GM13976 (cell line): ENCODE results near the gene TTLL4.

Source experiments
- DNase-seq: peaks from one replicate; pipeline ENCODE4 v3.0.0; 2012; ENCODE audit warnings: low spot score
- in situ Hi-C: fragments of 300-500 bp; cut with MboI; formaldehyde crosslinking; loops from one replicate; pipeline ENCODE4 v1.12.0; 2022; ENCODE audit warnings: low sequenced_read_pairs, mixed read lengths, inconsistent platforms; ENCODE audit not compliant: unreplicated experiment
- TF ChIP-seq, protein P1 (sequence below): IDR thresholded peaks from 2 replicates; pipeline ENCODE4 v1.5.1; 2012; ENCODE audit warnings: borderline replicate concordance, mild to moderate bottlenecking; ENCODE audit not compliant: insufficient read depth; ENCODE audit errors: extremely low read depth, missing control alignments, control extremely low read depth

TTLL4 gene

DNA sequence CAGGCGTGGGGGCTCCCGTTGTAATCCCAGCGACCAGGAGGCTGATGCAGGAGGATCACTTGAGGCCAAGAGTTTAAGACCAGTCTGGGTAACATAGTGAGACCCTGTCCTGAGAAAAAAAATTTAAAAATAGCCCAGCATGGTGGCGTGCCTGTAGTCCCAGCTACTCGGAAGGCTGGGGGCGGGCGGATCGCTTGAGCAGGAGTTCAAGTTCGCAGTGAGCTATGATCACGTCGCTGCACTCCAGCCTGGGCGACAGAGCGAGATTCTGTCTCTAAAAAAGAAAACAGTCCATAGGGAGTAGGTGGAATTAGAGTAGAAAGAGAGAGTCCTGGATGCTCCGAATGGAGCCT, 325 bp upstream of the TTLL4 start:
- TF ChIP-seq, protein P1, sequence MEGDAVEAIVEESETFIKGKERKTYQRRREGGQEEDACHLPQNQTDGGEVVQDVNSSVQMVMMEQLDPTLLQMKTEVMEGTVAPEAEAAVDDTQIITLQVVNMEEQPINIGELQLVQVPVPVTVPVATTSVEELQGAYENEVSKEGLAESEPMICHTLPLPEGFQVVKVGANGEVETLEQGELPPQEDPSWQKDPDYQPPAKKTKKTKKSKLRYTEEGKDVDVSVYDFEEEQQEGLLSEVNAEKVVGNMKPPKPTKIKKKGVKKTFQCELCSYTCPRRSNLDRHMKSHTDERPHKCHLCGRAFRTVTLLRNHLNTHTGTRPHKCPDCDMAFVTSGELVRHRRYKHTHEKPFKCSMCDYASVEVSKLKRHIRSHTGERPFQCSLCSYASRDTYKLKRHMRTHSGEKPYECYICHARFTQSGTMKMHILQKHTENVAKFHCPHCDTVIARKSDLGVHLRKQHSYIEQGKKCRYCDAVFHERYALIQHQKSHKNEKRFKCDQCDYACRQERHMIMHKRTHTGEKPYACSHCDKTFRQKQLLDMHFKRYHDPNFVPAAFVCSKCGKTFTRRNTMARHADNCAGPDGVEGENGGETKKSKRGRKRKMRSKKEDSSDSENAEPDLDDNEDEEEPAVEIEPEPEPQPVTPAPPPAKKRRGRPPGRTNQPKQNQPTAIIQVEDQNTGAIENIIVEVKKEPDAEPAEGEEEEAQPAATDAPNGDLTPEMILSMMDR, result no peak
- in situ Hi-C loops, result no loop called here
- no peak for DNase-seq

- in situ Hi-C loops, result no loop called here
- TF ChIP-seq, protein P1, result no peak
- no peak for DNase-seq
Observed at GRCh38 chr2:218711550-218711929, 905 bp downstream of the TTLL4 start.

GRCh38 chr2:218713922-218714321, 3.3 kb downstream of the TTLL4 start:
- in situ Hi-C loops, result no loop called here

GRCh38 chr2:218716070-218716469, 5.4 kb downstream of the TTLL4 start:
- TF ChIP-seq, protein P1, result no peak

More at GRCh38 chr2:218713922-218714321, 3.3 kb downstream of the TTLL4 start:
- DNase-seq, result no peak
- TF ChIP-seq, protein P1, result no peak

DNA sequence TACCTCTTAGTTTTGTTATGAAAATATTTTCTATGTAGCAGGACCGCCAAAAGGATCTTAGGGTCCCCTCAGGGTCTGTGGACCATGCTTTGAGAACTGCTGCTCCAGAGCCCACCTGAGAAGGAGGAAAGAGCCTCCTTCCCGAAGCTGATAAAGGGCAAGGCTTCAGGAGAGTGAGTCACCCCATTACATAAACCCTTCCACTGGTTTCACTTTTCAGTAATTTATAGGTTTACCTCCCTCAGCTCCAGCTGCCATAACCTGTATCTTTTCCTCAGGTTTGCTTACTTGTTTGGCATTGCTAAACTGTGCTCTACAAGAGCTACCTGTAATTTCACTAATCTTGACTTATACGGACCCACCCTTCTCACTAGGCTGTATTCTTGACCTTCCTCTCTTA, 6.6 kb downstream of the TTLL4 start:
- TF ChIP-seq, protein P1, result no peak
- in situ Hi-C loops, result no loop called here
- DNase-seq, result no peak

More at GRCh38 chr2:218716070-218716469, 5.4 kb downstream of the TTLL4 start:
- no peak for DNase-seq
- in situ Hi-C loops, result no loop called here

- TF ChIP-seq, protein P1, result no peak
- DNase-seq, result no peak
- in situ Hi-C loops, result no loop called here
Observed at GRCh38 chr2:218718058-218718457, 7.4 kb downstream of the TTLL4 start.

DNA sequence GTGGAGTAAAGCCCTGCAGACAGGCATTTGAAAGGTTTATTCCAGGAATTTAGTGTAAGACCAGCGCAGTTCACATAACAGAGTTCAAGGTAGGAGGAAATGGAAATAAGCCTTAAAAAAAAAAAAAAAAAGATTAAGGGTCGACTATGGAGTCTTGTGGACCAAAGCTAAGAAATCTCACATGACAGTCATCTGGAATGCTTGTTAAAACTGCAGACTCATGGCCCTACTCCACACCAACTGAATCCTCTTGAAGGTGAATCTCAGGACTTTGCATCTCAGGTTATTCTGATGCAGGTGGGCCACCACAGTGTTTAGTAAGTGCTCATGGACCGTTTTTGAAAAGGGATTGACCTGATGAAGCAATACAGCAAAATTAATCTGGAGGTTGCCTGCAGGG, 8.8 kb downstream of the TTLL4 start:
- in situ Hi-C loops, result no loop called here
- TF ChIP-seq, protein P1, result no peak
- DNase-seq, result no peak
